SK-N-SH treated with all-trans-retinoic acid at 6 μM for 48 hours (cell line): Measurements from ENCODE around the gene ISY1.

Experiments used
- CREB5 ChIP-seq: fragments of 250-450 bp; sonication (Bioruptor Pico); IDR thresholded peaks from 2 replicates; pipeline ENCODE4 v1.5.1; 2020; ENCODE audit warnings: low read depth, mild to moderate bottlenecking, moderate library complexity
- ISL1 ChIP-seq: fragments of 250-450 bp; sonication (Bioruptor Pico); IDR thresholded peaks from 2 replicates; pipeline ENCODE4 v2.1.2; 2022; ENCODE audit warnings: mild to moderate bottlenecking, moderate library complexity
- PPARA ChIP-seq: fragments of 250-450 bp; sonication (Bioruptor Pico); IDR thresholded peaks from 2 replicates; pipeline ENCODE4 v1.5.0; 2020; ENCODE audit warnings: mild to moderate bottlenecking, borderline replicate concordance
- ZNF565 ChIP-seq: fragments of 450-650 bp; formaldehyde crosslinking; conservative IDR thresholded peaks from 2 replicates; pipeline ENCODE4 v1.5.0; 2020; ENCODE audit warnings: low read depth, mild to moderate bottlenecking, moderate library complexity
- TF ChIP-seq, protein P1 (sequence below): fragments of 250-450 bp; sonication (Bioruptor Pico); IDR thresholded peaks from 2 replicates; pipeline ENCODE4 v1.5.0; 2020; ENCODE audit warnings: mild to moderate bottlenecking, moderate library complexity

DNA sequence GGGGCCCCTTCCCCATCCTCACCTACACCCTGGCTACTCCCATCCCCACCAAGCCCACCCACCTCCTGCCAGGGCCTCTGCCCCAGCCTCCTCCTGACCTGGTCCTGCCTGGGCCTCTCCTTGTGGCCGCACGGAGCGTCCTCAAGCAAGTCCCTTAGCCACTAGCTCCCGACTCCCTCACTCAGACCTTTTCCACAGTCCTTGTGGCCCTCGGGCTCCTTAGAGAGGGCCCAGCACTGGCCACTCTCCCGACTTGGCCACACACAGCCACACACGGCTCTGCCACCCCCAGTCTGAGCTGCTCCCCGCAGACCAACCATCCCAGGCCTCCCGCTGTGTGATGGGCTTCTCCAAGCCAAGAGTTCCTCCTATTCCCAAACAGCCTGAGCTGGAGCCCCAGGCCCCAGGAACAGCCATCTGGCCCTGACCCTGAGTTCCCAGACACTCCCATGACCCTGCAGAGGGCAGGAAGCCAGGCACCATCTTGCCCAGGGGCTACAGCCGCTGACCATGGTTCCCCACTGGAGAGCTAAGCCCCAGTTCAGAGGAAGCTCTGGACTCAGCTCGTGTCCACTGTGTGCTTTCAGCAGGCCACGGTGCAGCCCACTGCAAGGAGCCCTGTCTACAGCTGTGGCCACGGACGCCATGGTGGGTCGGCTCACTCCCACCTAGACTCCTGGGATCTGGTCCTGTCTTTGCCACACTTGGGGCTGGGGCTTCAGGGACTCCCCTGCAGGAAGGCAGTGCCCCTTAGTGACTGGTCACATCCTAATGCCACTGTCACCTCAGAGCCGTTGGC, 32.3 kb downstream of the ISY1 start:
- TF ChIP-seq, protein P1, sequence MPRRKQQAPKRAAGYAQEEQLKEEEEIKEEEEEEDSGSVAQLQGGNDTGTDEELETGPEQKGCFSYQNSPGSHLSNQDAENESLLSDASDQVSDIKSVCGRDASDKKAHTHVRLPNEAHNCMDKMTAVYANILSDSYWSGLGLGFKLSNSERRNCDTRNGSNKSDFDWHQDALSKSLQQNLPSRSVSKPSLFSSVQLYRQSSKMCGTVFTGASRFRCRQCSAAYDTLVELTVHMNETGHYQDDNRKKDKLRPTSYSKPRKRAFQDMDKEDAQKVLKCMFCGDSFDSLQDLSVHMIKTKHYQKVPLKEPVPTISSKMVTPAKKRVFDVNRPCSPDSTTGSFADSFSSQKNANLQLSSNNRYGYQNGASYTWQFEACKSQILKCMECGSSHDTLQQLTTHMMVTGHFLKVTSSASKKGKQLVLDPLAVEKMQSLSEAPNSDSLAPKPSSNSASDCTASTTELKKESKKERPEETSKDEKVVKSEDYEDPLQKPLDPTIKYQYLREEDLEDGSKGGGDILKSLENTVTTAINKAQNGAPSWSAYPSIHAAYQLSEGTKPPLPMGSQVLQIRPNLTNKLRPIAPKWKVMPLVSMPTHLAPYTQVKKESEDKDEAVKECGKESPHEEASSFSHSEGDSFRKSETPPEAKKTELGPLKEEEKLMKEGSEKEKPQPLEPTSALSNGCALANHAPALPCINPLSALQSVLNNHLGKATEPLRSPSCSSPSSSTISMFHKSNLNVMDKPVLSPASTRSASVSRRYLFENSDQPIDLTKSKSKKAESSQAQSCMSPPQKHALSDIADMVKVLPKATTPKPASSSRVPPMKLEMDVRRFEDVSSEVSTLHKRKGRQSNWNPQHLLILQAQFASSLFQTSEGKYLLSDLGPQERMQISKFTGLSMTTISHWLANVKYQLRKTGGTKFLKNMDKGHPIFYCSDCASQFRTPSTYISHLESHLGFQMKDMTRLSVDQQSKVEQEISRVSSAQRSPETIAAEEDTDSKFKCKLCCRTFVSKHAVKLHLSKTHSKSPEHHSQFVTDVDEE (CRISPR knock-in tag) = no peak
- TF ChIP-seq CREB5 (CRISPR knock-in tag) (no peak), ISL1 (CRISPR knock-in tag) (no peak), PPARA (CRISPR knock-in tag) (no peak), ZNF565 (CRISPR knock-in tag) (no peak)
